Lung (tissue), 12 donors: ENCODE measurements around the gene RBM33. TPM values are rescaled to one million over a fixed set of nuclear protein-coding genes. Genes with fewer than 3 reads are reported as not detected.

Experiments
- ATAC-seq: fragments of 200-7000 bp; cut with Tn5 transposase; one replicate; pipeline ENCODE4 v1.9.1; 2020; ENCODE audit warnings: moderate number of reproducible peaks; ENCODE audit not compliant: insufficient read depth, low FRiP score
- DNase-seq, 3 donors: peaks; one replicate each; pipeline ENCODE4 v3.0.0-alpha.2; 2013 to 2017
- H3K27ac ChIP-seq, 2 donors: one replicate each; pipeline ENCODE4 v1.5.1; 2013; ENCODE audit warnings: mild to moderate bottlenecking in 2 of 2, moderate library complexity in 2 of 2, control low read depth in 1 of 2, inconsistent platforms in 1 of 2, low read depth in 1 of 2, low read length in 1 of 2
- H3K27me3 ChIP-seq, 3 donors: one replicate each; pipeline ENCODE4 v1.5.1; 2013; ENCODE audit warnings: low read length in 2 of 3; ENCODE audit not compliant: control insufficient read depth in 3 of 3, insufficient read depth in 3 of 3
- H3K36me3 ChIP-seq, 4 donors: one replicate each; pipeline ENCODE4 v1.5.1; 2013; ENCODE audit warnings: low read length in 4 of 4, mild to moderate bottlenecking in 1 of 4, moderate library complexity in 1 of 4; ENCODE audit not compliant: control insufficient read depth in 4 of 4, insufficient read depth in 4 of 4
- H3K4me1 ChIP-seq, 5 donors: one replicate each; pipeline ENCODE4 v1.5.1; 2013; ENCODE audit warnings: low read length in 5 of 5, mild to moderate bottlenecking in 2 of 5, moderate library complexity in 1 of 5; ENCODE audit not compliant: control insufficient read depth in 5 of 5, insufficient read depth in 5 of 5
- H3K4me3 ChIP-seq: one replicate; pipeline ENCODE4 v1.5.1; 2013; ENCODE audit warnings: mild to moderate bottlenecking, control low read depth, moderate library complexity
- H3K9ac ChIP-seq, 2 donors: one replicate each; pipeline ENCODE4 v1.5.1; 2013; ENCODE audit warnings: low read length in 2 of 2, control low read depth in 1 of 2; ENCODE audit not compliant: insufficient read depth in 1 of 2
- H3K9me3 ChIP-seq, 4 donors: one replicate each; pipeline ENCODE4 v1.5.1; 2013; ENCODE audit warnings: low read length in 3 of 4, mild to moderate bottlenecking in 1 of 4, moderate library complexity in 1 of 4; ENCODE audit not compliant: control insufficient read depth in 4 of 4, insufficient read depth in 3 of 4
- CTCF ChIP-seq: IDR thresholded peaks from 2 replicates; pipeline ENCODE4 v1.5.1; 2012; ENCODE audit warnings: mild to moderate bottlenecking; ENCODE audit errors: control extremely low read depth, extremely low read depth
- WGBS, 2 donors: extraction: QIAGEN DNeasy Blood & Tissue Kit; methylation state at CpG; one replicate each; pipeline ENCODE4 v1.1.7; 2013; 5-methylcytosine and 5-hydroxymethylcytosine counted together
- polyA plus RNA-seq, 2 donors: library from polyadenylated mRNA; stranded (reverse); fragments of 200-250 nt; gene quantifications; one replicate each; pipeline ENCODE4 v1.2.1, GENCODE V29; 2013
- total RNA-seq, 2 donors: library from RNA; depleted of rRNA in 1 of 2; stranded (reverse); fragments of >200 nt in 1 of 2; gene quantifications; one replicate each; pipeline ENCODE4 v1.2.1, GENCODE V29; 2014 to 2021
- donor health status: control.
- donor health status: control.
- donor health status: Bipolar disorder and iron deficiency.
- donor health status: healthy.
- donor health status: DM: yes; HTN: yes; CAD: no.

The RBM33 gene
- total and polyA plus RNA-seq, 4 donors = 15.3 to 99.6 (median 43.2) TPM

- Histone ChIP-seq H3K27me3 (no peaks in the 10 kb centered on the region), H3K4me1 (peaks cover 2 to 27% (median 12%) of the 10 kb centered on the region in 5 donors), H3K4me3 (no peak overlapping the region), H3K9me3 (no peaks in the 10 kb centered on the region), H3K9ac (no peak overlapping the region), H3K36me3 (peaks cover 12 to 22% (median 19%) of the 10 kb centered on the region in 4 donors), H3K27ac (peak overlapping the region in 1 of 2 donors; percentile 37)
- WGBS, 2 donors = 90 to 91% methylated on average over 4 of the region's 4 CpGs
- DNase-seq (no peak), ATAC-seq (no peak)
- no peak for TF ChIP-seq CTCF
Observed at GRCh38 chr7:155762036-155762435, 117.6 kb downstream of the RBM33 start.

GRCh38 chr7:155762655-155763054 is 118.2 kb downstream of the RBM33 start:
- no peak for ATAC-seq
- no peak overlapping the region for H3K9ac ChIP-seq
- H3K9me3 ChIP-seq = no peaks in the 10 kb centered on the region
- no peak for TF ChIP-seq CTCF
- no peaks in the 10 kb centered on the region for H3K27me3 ChIP-seq
- H3K36me3 ChIP-seq = peaks cover 12 to 26% (median 22%) of the 10 kb centered on the region in 4 donors
- H3K27ac ChIP-seq = peak overlapping the region in 1 of 2 donors; percentile 26
- 75 to 81% methylated on average over 10 of the region's 10 CpGs for whole genome bisulfite sequencing, 2 donors
- no peak for DNase-seq
- no peak overlapping the region for H3K4me3 ChIP-seq
- peaks cover 5 to 27% (median 15%) of the 10 kb centered on the region in 5 donors for H3K4me1 ChIP-seq

- H3K9ac ChIP-seq = no peak overlapping the region
- TF ChIP-seq CTCF = no peak
- ATAC-seq (no peak), DNase-seq (no peak)
- H3K4me3 ChIP-seq = no peak overlapping the region
- H3K27me3 ChIP-seq = no peaks in the 10 kb centered on the region
- no peak overlapping the region for H3K27ac ChIP-seq
- peaks cover 12 to 30% (median 25%) of the 10 kb centered on the region in 4 donors for H3K36me3 ChIP-seq
- 92 to 96% methylated on average over 10 of the region's 10 CpGs for WGBS, 2 donors
- H3K9me3 ChIP-seq = no peaks in the 10 kb centered on the region
- H3K4me1 ChIP-seq = peaks cover 5 to 26% (median 15%) of the 10 kb centered on the region in 5 donors
Observed at GRCh38 chr7:155763122-155763521, 118.7 kb downstream of the RBM33 start.
